AG04450 (cell line): ENCODE results near the gene TALDO1. TPM values are rescaled to one million over a fixed set of nuclear protein-coding genes. Genes with fewer than 3 reads are reported as not detected.

ENCODE experiments used
- CTCF ChIA-PET: fragments of 300-600, 350-600 bp; formaldehyde crosslinking; extraction: SDS; loops from one replicate; lab custom pipeline; 2022; ENCODE audit warnings: antibody characterized with exemption, inconsistent platforms; lab: Charles Lee
- POLR2A ChIA-PET: fragments of 350-600 bp; formaldehyde crosslinking; extraction: SDS; loops from one replicate; lab custom pipeline; 2021; ENCODE audit warnings: antibody characterized with exemption, inconsistent platforms; lab: Yijun Ruan, JAX
- DNase-seq: peaks from one replicate; pipeline ENCODE4 v3.0.0-alpha.2; 2011; ENCODE audit warnings: low read depth, low spot score
- H3K27ac ChIP-seq: one replicate; pipeline ENCODE4 v1.5.1; 2012; ENCODE audit warnings: low read depth, low read length, control low read depth
- H3K27me3 ChIP-seq: one replicate; pipeline ENCODE4 v1.6.0; 2012; ENCODE audit warnings: low read length; ENCODE audit not compliant: control insufficient read depth, insufficient read depth
- H3K4me3 ChIP-seq: 2 replicates; pipeline ENCODE4 v1.5.1; 2011; ENCODE audit warnings: mild to moderate bottlenecking, low read depth, low read length, control low read depth
- H3K9me3 ChIP-seq: 2 replicates; pipeline ENCODE4 v1.5.1; 2012; ENCODE audit warnings: low read length; ENCODE audit not compliant: control insufficient read depth, insufficient read depth
- CTCF ChIP-seq: IDR thresholded peaks from 2 replicates; pipeline ENCODE4 v1.5.1; 2011; ENCODE audit warnings: low read depth, low read length, control low read depth, inconsistent platforms
- polyA plus RNA-seq: library from polyadenylated mRNA; depleted of rRNA; stranded (reverse); fragments of >200 nt; gene quantifications from 2 replicates; pipeline ENCODE4 v1.2.3, GENCODE V29; 2011

The TALDO1 gene
- polyA plus RNA-seq, 1 experiment: 242 TPM

- CTCF ChIA-PET: no interaction called here
- TF ChIP-seq CTCF: no peak
- Histone ChIP-seq H3K9me3 (no peaks in the 10 kb centered on the region; the same call in 1 of the 2 replicates), H3K27ac (peak within 1 kb of the TSS; percentile 21), H3K27me3 (no peaks in the 10 kb centered on the region), H3K4me3 (peak within 1 kb of the TSS; percentile 82)
- no peak for DNase-seq
- POLR2A ChIA-PET: interaction anchor here (0.7 to 2.2 kb wide), 2 partner anchors 13 to 148 kb away, joined by 3 to 9 read pairs; partner anchors contain the start of gene CEND1
Observed at GRCh38 chr11:777288-778255, 30.3 kb downstream of the TALDO1 start, which contains the start of gene GATD1. TSS of gene GATD1 (minus strand) at chr11:777487. CDS start at chr11:777462, 25 bp downstream.

GRCh38 chr11:778976-779954 lies 32.0 kb downstream of the TALDO1 start:
- TF ChIP-seq CTCF: no peak
- DNase-seq: no peak
- Histone ChIP-seq H3K27ac (no peak overlapping the region), H3K4me3 (no peak overlapping the region), H3K9me3 (no peaks in the 10 kb centered on the region; the same call in 1 of the 2 replicates), H3K27me3 (no peaks in the 10 kb centered on the region)
- CTCF ChIA-PET: interaction anchor here (0.7 kb wide), 1 partner anchor 277 kb away, joined by 3 read pairs; no protein-coding TSS in a partner anchor
- POLR2A ChIA-PET: interaction anchor here (0.7 kb wide), 1 partner anchor 15 kb away, joined by 4 read pairs; no protein-coding TSS in a partner anchor

- DNase-seq: no peak
- CTCF ChIA-PET: no interaction called here
- no peak overlapping the region for H3K27ac ChIP-seq
- no peaks in the 10 kb centered on the region for H3K27me3 ChIP-seq
- POLR2A ChIA-PET: no interaction called here
- H3K9me3 ChIP-seq: no peaks in the 10 kb centered on the region; the same call in 1 of the 2 replicates
- TF ChIP-seq CTCF: no peak
- H3K4me3 ChIP-seq: no peak overlapping the region
Observed at GRCh38 chr11:779955-780532, 32.8 kb downstream of the TALDO1 start.

GRCh38 chr11:782264-783174 lies 35.3 kb downstream of the TALDO1 start:
- H3K4me3 ChIP-seq: no peak overlapping the region

More at GRCh38 chr11:782264-783174, 35.3 kb downstream of the TALDO1 start:
- peak overlapping the region; percentile 90 for H3K27ac ChIP-seq
- H3K27me3 ChIP-seq: no peaks in the 10 kb centered on the region
- ChIA-PET POLR2A (interaction anchor here (1.4 kb wide), 1 partner anchor 14 kb away, joined by 3 read pairs; no protein-coding TSS in a partner anchor), CTCF (interaction anchor here (1.1 to 1.3 kb wide), 3 partner anchors 13 to 131 kb away, joined by 3 to 5 read pairs (median 4); no protein-coding TSS in a partner anchor)
- TF ChIP-seq CTCF: no peak
- H3K9me3 ChIP-seq: no peaks in the 10 kb centered on the region; the same call in 1 of the 2 replicates
- no peak for DNase-seq
